Measurements from ENCODE around the gene GTPBP6.
"Not testable (repeated sequence)": the region's sequence is repeated elsewhere in the genome, so short reads cannot be mapped to it uniquely, and the experiment has no call there.

GTPBP6 gene

DNA sequence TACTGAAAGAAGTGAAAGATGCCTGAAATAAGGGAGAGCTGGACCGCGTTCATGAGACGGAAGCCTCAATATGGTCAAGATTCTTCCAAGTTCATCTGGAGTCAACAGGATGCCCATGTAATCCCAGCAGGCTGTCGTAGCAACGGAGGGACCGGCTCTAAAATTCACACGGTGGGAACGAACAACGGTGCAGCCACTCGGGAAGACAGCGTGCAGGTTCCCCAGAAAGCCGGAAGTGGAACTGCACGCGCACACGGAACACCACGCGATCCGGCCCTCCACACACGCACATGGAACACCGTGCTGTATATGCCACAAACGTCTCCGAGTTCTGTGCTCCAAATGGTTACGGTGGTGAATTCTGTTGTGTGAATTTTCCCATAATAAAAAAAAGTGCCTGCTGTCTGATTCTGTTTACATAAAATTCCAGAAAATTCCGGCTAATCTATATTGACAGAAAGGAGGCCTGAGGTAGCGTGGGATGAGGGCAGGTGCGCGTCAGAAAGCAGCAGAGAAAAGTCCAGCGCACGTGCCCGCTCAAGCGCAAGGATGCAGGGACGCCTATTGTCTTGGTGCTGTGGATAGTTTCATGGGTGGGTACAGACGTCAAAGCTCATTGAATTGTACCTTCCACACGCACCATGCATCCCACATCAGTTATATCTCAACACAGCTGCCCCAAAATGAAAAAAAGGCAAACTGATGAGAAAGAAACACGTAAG lies 36.9 kb upstream of the GTPBP6 start:
- Mint-ChIP-seq H3K4me1 (peaks cover 23% of the 10 kb centered on the region), H3K36me3 (peaks cover 23% of the 10 kb centered on the region), H3K27me3 (no peaks in the 10 kb centered on the region), H3K27ac (peak overlapping the region; percentile 35), H3K9me3 (peaks cover 4% of the 10 kb centered on the region), H3K4me3 (peak overlapping the region; percentile 11)

DNA sequence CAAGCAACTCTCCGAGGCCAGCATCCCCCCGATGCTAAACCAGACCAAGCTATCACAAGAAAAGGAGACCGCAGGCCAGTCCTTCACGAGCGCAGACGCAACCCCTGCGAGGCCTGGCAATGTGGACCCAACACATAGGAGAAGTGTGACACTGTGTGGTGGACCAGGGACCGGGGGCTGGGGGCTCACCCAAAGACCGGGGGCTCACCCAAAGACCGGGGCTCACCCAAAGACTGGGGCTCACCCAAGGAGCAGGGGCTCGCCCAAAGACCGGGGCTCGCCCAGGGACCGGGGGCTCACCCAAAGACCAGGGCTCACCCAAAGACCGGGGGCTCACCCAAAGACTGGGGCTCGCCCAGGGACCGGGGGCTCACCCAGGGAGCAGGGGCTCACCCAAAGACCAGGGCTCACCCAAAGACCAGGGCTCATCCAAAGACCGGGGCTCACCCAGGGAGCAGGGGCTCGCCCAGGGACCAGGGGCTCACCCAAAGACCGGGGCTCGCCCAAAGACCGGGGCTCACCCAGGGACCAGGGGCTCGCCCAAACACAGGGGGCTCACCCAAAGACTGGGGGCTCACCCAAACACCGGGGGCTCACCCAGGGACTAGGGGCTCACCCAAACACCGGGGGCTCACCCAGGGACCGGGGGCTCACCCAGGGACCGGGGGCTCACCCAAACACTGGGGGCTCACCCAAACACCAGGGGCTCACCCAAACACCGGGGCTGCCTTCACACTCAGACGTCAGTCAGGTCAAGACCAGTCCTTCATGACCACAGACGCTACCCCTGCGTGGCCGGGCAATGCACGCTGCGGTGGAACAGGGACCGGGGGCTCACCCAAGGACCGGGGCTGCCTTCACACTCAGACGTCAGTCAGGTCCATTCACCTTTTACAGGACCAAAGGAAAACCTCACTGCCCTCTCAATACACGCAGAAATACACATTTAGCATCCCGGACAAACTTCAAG lies 35.3 kb upstream of the GTPBP6 start:
- H3K9me3 Mint-ChIP-seq, result peaks cover 4% of the 10 kb centered on the region
- peaks cover 17% of the 10 kb centered on the region for H3K36me3 Mint-ChIP-seq
- H3K4me3 Mint-ChIP-seq, result no peak overlapping the region
- H3K27me3 Mint-ChIP-seq, result no peaks in the 10 kb centered on the region
- peaks cover 23% of the 10 kb centered on the region for H3K4me1 Mint-ChIP-seq
- H3K27ac Mint-ChIP-seq, result peak overlapping the region; percentile 68

DNA sequence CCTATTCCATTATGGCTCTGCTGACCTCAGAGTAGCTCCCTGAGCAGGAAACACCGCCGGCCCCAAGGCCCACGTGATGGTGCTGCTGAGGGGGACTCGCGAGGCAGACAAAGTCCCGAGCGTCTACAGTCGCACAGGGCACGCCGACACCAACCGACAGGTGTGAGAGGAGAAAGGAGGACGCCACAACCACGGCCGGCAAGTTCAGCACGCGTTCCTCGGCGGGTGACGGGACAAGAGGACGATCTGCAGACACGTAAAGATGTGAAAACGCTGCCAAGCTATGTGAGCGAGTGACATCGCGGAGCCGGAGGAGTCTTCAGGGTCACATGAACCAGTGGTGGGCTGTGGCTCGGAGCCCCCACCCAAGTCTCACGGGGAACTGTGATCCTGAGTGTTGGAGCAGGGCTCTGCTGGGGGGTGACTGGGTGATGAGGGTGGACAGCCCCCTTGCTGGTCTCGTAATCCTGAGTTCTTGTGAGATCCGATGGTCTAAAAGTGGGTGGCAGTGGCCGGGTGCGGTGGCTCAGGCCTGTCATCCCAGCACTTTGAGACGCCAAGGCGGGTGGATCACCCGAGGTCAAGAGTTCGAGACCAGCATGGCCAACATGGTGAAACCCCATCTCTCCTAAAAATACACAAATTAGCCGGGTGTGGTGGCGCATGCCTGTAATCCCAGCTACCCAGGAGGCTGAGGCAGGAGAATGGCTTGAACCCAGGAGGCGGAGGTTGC lies 34.2 kb upstream of the GTPBP6 start:
- Mint-ChIP-seq H3K9me3 (peaks cover 4% of the 10 kb centered on the region), H3K27ac (no peak overlapping the region)

DNA sequence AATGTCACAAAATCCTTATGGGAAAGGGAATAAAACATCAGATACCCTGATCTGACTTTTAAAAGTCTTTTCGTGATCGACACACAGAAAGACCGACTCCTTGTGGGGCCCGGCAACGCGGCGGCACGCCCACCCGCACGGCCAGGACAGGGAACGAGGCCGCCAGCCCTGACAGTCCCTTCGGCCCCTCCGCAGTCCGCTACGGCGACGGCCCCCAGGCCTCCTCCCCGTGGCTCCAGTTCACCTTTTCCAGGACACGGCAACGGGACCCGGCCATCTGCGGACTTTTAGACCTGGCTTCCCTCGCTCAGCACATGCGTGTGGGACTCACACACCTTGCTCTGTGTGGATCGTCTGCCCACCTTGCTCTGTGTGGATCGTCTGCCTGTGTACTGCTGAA lies 33.6 kb upstream of the GTPBP6 start:
- peaks cover 8% of the 10 kb centered on the region for H3K36me3 Mint-ChIP-seq
- no peak overlapping the region for H3K4me3 Mint-ChIP-seq
- no peaks in the 10 kb centered on the region for H3K9me3 Mint-ChIP-seq
- H3K4me1 Mint-ChIP-seq, result peaks cover 15% of the 10 kb centered on the region
- H3K27ac Mint-ChIP-seq, result no peak overlapping the region
- no peaks in the 10 kb centered on the region for H3K27me3 Mint-ChIP-seq

More for the DNA sequence above, 34.2 kb upstream of the GTPBP6 start:
- Mint-ChIP-seq H3K36me3 (peaks cover 14% of the 10 kb centered on the region), H3K4me3 (no peak overlapping the region), H3K27me3 (no peaks in the 10 kb centered on the region), H3K4me1 (peaks cover 21% of the 10 kb centered on the region)

DNA sequence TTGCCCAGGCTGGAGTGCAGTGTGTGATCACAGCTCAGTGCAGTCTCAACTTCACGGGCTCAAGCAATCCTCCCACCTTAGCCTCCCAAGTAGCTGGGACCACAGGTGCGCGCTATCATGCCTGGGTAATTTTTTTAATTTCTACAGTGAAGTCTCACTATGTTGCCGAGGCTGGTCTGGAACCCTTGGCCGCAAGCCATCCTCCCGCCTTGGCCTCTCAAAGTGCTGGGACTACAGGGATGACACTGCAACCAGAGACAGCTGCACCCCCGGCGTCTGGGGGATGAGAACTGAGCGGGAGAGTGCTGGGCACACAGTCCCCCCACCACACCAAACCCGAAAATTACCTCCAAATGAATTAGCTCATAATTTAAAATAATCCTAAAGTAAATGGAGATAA lies 33.1 kb upstream of the GTPBP6 start:
- H3K4me3 Mint-ChIP-seq, result no peak overlapping the region
- no peaks in the 10 kb centered on the region for H3K9me3 Mint-ChIP-seq
- peaks cover 11% of the 10 kb centered on the region for H3K4me1 Mint-ChIP-seq
- H3K27ac Mint-ChIP-seq, result no peak overlapping the region
- H3K36me3 Mint-ChIP-seq, result peaks cover 5% of the 10 kb centered on the region
- no peaks in the 10 kb centered on the region for H3K27me3 Mint-ChIP-seq

DNA sequence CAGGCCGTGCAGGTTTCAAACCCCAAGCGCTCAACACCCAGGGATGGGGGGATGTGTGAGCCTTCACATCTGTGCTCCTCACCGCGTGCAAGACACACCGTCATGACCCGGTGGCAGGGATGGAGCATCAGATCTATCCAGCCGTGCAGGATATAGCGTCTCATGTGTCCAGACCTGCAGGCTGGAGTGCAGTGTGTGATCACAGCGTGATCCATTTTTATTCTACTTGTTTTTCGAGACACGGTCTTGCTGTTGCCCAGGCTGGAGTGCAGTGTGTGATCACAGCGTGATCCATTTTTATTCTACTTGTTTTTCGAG lies 32.7 kb upstream of the GTPBP6 start:
- not testable (repeated sequence) for H3K4me1 Mint-ChIP-seq, H3K27me3 Mint-ChIP-seq, H3K27ac Mint-ChIP-seq, H3K9me3 Mint-ChIP-seq, H3K4me3 Mint-ChIP-seq, H3K36me3 Mint-ChIP-seq

DNA sequence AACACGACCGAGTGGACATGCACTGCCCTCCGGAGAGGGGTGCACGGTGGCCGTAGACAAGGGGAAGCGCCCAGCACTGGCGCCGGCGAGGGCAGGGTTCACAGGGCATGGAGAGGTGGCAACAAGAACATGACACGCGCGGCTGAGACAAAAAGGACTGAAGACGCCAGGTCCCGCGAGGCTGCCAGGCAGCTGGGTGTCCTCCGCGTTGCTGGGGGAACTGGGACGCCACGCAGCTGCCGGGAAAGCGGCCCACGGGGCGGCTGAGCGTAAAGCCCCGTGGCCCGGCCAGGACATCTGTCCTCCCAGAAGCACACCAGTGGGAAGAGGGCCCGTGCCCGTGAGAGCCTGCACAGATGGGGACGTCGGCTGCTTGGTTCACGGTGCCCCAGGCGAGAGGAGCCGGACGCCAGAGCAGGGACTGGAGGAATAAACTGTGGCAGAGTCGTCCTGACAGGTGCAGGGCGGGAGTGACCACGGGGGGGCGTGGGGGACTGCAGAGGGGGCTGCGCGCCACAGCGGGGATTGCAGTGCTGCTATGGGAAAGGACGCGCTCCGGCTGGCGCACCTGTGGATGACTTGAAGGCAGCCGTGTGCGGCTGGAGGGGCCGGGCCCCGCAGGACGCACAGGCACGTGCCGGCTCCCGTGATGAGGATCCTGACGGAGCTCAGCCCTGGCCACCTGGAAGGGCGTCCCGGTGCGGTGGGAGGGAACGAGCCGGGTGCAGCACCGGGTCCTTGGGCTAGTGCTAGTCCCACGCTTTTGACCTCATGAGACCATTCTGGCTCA lies 32.1 kb upstream of the GTPBP6 start:
- no peaks in the 10 kb centered on the region for H3K27me3 Mint-ChIP-seq
- peaks cover 4% of the 10 kb centered on the region for H3K36me3 Mint-ChIP-seq
- peaks cover 3% of the 10 kb centered on the region for H3K4me1 Mint-ChIP-seq
- H3K9me3 Mint-ChIP-seq, result no peaks in the 10 kb centered on the region
- H3K27ac Mint-ChIP-seq, result no peak overlapping the region
- no peak overlapping the region for H3K4me3 Mint-ChIP-seq

DNA sequence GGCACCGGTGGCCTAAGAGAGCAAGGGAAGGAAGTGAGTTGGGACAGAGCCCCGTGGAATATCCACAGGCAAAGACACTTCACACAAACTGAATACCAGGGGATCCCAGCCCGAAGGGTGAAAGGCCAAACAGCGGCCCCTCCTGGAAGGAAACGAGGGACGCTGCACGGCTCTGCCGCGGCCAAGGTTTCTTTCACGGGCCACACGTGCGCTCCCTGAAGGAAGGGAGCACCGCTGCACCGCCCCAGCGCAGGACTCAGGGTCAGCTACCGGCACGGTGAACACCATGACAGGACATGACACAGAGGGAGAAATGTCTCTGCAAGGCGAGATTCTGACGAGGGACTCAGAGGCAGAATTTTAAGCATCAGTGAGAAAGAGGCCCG lies 31.5 kb upstream of the GTPBP6 start:
- Mint-ChIP-seq H3K27ac (no peak overlapping the region), H3K36me3 (peaks cover 2% of the 10 kb centered on the region), H3K9me3 (no peaks in the 10 kb centered on the region), H3K4me1 (no peaks in the 10 kb centered on the region), H3K4me3 (no peak overlapping the region), H3K27me3 (no peaks in the 10 kb centered on the region)

DNA sequence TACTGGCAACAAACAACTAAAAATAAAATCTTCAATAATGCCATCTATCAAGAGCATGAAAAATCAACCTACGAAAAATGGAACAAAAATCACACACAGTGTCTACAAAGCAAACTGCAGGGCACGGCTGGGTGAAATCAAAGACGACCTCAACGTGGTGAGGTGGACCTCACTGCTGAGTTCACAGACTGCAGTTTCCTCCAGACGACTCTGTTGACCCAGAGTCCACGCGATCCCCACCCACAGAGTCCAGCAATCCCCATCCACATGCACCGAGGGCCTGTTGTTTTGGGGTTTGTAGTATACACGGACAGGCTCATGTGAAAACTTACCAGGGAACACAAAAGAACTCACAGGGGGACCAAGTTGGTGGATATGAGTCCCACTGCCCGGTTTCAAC lies 31.1 kb upstream of the GTPBP6 start:
- H3K36me3 Mint-ChIP-seq, result peaks cover 1% of the 10 kb centered on the region
- H3K9me3 Mint-ChIP-seq, result no peaks in the 10 kb centered on the region
- no peak overlapping the region for H3K4me3 Mint-ChIP-seq
- H3K27ac Mint-ChIP-seq, result no peak overlapping the region
- H3K27me3 Mint-ChIP-seq, result no peaks in the 10 kb centered on the region
- H3K4me1 Mint-ChIP-seq, result no peaks in the 10 kb centered on the region

DNA sequence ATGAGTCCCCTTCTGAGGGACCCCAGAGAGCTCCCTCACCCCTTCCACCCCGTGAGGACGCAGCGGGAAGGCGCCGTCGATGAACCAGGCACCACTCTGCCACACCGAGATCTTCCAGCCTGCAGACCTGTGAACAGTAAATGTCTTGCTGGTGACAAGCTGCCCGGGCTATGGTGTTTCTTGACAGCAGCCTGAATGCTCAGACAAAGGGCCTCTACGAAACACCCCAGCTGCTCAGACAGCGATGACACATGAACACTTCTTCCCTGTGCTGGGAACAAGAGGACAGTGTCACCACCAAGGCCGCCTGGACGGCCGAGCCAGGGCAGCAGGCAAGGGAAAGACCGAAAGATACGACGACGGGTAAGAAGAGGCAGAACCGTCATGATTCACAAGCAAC lies 30.6 kb upstream of the GTPBP6 start:
- Mint-ChIP-seq H3K36me3 (peaks cover 1% of the 10 kb centered on the region), H3K27me3 (no peaks in the 10 kb centered on the region), H3K27ac (no peak overlapping the region), H3K9me3 (no peaks in the 10 kb centered on the region), H3K4me1 (no peaks in the 10 kb centered on the region), H3K4me3 (no peak overlapping the region)

DNA sequence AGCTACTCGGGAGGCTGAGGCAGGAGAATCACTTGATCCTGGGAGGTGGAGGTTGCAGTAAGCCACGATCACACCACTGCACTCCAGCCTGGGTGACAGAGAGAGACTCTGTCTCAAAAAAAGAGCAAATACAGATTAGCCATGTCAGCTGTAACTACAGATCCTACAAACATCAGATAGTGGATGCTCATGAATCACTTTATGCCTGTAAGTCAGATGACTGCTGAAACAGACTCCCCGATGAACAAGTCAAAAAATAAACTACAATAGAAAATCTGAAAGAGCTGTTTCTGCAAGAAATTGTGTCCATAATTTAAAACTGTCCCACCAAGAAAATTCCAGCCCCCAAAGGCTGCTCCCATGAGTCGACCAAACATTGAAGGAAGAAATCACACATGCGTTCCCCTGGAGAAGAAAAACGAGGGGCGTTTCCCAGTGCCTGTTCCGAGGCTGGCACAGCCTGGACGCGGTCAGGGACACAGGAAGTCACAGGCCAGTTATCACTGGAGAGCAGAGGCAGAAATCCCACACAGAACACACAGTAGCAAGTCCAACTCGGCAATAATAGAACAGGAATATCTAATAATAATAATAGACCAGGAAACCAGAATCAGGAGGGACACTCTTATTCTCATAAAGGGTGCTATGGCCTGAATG lies 30.0 kb upstream of the GTPBP6 start:
- Mint-ChIP-seq H3K9me3 (no peaks in the 10 kb centered on the region), H3K27me3 (no peaks in the 10 kb centered on the region), H3K4me1 (no peaks in the 10 kb centered on the region), H3K4me3 (no peak overlapping the region), H3K27ac (no peak overlapping the region), H3K36me3 (peaks cover 1% of the 10 kb centered on the region)

DNA sequence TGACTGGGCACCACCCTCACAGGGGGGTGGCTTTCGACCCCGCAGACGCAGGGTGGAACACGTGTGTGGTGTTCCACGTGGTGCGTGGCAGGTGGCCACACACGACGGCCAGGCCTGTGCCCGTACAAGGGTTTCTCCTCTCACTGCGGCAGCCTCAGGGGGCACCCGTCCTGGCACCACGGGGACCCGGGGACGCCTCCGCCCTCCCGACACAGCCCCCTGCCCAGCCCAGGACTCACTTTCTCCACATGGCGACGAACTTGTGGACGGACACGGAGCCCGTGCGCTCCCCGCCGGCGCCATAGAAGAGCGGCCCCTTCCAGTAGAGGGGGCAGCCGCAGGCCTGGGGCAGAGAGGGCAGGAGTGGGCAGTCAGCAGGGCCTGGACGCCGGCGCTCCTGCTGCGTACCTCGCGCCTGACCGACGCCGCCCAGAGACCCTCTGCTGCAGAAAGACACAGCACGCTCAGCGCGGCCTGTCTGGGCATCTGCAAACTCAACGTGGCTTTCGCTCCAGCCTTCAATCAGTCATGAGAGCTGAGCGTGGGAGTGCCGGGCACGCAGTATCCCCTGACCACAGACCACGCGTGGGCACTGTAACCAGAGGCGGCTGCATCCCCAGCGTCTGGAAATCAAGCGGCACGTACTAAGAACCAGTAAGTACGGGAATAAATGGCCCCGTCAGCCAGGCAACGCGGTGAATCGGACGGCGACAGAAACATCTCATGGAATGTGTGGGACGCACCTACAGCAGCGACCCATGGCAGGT lies 28.9 kb upstream of the GTPBP6 start:
- Mint-ChIP-seq H3K4me3 (no peak overlapping the region), H3K36me3 (peaks cover 1% of the 10 kb centered on the region), H3K27ac (no peak overlapping the region), H3K4me1 (no peaks in the 10 kb centered on the region), H3K27me3 (no peaks in the 10 kb centered on the region), H3K9me3 (no peaks in the 10 kb centered on the region)

DNA sequence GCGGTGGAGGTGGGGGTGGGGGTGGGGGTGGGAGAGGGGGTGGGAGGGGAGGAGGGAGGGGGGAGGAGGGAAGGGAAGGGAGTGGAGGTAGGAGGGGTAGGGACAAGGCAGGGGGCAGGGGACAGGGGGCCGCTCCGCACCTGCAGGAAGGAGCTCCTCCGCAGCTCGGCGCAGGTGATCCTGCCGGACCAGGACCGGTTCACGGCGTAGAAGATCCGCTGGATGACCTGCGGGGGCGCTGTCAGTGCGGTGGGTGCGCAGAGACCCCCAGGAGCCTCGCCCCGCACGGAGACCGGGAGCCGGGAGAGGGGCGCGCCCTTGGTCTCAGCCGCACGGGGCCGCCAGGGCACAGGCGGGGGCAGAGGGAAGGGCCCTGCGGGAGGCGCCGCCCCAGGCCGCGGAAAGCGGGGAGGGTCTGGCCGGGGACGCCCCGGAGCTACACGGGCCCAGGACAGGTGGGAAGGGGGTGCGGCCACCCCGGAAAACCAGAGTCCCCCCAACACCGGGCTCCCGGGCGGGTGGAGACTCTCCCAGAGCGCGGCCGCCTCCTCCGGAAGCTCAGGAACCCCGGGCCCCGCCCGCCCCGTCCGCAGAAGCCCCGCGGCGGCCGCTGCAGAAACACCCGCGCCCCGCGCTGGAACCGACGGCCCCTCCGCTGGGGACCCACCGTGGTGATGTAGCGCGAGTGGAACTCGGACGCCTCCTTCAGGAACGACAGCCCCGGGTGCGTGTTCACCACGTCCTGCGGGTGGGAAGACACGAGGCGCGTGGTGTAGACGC lies 27.6 kb upstream of the GTPBP6 start:
- H3K9me3 Mint-ChIP-seq, result no peaks in the 10 kb centered on the region
- H3K36me3 Mint-ChIP-seq, result peaks cover 3% of the 10 kb centered on the region
- H3K27ac Mint-ChIP-seq, result no peak overlapping the region
- no peaks in the 10 kb centered on the region for H3K27me3 Mint-ChIP-seq
- no peaks in the 10 kb centered on the region for H3K4me1 Mint-ChIP-seq
- H3K4me3 Mint-ChIP-seq, result no peak overlapping the region

All from activated naive CD4-positive, alpha-beta T cell treated with anti-CD3 and anti-CD28 coated beads, Interleukin-2, amount 50 U/mL, for 24 hours (primary cell).